GM19395 (cell line): ENCODE measurements around the gene DMD.
A peak's percentile ranks its signal among the peaks of the same experiment; 100 is the strongest.

Experiments
- ATAC-seq: cut with Tn5 transposase; IDR thresholded peaks from one replicate; pipeline ENCODE4 v1.9.1; 2021; ENCODE audit warnings: mild to moderate bottlenecking, moderate library complexity; ENCODE audit not compliant: unreplicated experiment

Gene DMD

GRCh38 chrX:32514986-32515385 is 696.4 kb downstream of the DMD start:
- peak; percentile 95 for ATAC-seq

DNA sequence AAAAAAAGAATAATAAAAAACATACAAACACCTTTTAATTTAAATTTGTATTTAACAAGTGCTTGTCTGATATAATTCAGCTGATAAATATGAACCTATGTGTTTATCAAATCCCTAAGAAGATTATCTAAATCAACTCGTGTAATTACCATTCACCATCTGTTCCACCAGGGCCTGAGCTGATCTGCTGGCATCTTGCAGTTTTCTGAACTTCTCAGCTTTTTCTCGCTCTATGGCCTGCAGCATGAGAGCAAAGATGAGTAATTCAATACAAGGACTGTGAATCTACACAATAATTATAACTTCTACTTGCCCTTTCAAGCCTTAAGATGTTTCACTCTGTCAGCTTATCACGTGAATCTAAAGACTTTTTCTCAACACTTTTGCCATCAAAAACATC is 709.7 kb downstream of the DMD start:
- no peak for ATAC-seq

GRCh38 chrX:32496671-32497070 is 714.7 kb downstream of the DMD start:
- no peak for ATAC-seq

DNA sequence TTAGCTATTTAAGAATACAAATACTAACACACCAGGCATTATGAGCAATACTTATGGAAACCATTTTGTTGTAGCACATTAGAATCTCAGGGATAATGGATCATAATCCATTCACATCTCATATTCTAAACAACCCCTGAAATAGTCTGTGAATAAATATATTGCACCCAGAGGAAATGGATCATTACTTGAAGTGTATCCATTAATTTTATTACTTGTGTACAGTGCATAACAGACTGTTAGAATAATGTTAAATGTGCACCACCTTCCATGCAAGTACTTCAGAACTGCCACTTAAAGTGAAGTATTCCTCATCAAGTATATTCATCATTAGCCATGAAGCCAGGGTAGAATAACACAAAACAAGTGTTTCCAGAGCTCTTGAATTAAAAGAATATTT is 715.5 kb downstream of the DMD start:
- ATAC-seq = no peak

DNA sequence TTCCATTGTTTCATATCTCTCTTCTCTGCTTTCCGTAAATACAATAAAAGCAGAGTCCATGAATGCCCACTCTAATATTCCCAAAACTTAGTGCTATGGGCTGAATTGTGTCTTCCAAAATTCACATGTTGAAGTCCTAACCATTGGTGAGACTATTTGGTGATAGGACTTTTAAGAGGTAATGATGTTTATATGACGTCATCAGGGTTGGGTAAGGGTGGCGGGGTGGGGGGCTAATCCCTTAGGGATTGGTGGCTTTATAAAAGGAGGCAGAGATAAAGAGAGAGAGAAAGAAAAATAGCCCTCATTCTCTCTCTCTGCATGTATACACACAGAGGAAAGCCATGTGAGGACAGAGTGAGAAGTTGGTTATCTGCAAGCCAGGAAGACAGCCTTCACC is 722.2 kb downstream of the DMD start:
- ATAC-seq = no peak

GRCh38 chrX:32483534-32484136 is 727.7 kb downstream of the DMD start:
- ATAC-seq = no peak

- ATAC-seq = no peak
These were observed 731.3 kb downstream of the DMD start for GRCh38 chrX:32480019-32480418.

- no peak for ATAC-seq
These were observed 739.0 kb downstream of the DMD start for GRCh38 chrX:32472364-32472763.

DNA sequence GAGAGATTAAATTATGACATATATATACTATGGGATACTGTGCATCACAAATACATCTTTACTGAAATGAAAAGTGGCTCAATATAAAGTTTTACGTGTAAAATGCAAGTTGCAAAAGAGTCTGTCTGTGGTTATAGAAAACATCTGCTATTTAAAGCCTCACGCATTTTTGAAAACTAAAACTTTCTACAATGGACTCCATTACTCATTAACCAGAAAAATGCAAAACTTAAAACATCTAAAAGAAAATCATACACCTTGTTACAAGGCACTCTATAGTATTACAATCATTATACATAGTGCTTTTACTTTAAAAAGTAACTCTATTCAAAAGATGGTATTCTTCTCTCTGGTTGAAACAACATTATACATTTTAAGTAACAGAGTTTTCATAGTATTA is 755.6 kb downstream of the DMD start:
- ATAC-seq = no peak

DNA sequence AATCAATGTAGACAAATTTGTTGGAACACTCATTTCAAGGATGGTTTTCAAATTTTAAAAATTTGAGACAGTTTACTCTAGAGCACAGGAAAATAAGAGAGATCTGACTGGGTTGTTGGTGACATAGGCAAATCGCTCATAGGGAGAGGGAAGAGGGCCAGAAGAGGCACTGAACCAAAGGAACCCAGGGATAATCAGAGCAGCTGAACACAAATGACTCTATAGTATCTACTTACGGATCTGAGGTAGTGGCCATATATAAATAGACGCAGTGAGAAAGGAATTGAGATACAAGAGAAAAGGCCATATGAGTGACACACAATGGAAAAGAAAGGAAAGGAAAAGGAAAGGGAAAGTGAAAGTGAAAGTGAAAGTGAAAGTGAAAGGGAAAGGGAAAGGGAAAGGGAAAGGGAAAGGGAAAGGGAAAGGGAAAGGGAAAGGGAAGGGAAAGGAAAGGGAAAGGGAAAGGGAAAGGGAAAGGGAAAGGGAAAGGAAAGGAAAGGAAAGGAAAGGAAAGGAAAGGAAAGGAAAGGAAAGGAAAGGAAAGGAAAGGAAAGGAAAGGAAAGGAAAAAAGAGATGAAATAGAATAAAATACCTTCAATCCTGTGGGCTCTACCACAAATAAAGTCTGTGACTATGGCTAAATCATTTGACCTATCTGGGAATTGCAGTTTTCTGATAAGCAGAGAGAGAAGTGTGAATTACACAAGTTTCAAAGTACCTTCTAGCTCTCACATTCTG is 759.2 kb downstream of the DMD start:
- no peak for ATAC-seq

DNA sequence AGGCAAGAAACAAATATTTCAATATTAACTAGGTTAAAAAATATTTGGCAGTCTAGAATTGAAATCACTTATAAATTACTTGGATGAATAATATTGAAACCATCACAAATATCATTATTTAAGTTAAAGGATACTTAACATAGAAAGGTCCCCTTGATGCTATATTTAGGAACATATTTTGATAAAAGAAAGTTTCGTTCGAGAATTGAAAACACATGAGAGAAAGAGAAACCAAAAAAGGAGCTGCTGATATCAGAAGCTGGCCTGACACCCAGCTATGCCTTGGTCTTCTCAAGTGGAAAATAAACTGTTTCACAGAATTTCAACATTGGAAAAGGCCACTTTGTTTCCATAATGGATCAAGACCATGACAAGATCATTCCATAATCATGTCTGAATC is 762.4 kb downstream of the DMD start:
- ATAC-seq = peak; percentile 71

- peak; percentile 99 for ATAC-seq
These were observed 763.0 kb downstream of the DMD start for GRCh38 chrX:32448320-32448719.

DNA sequence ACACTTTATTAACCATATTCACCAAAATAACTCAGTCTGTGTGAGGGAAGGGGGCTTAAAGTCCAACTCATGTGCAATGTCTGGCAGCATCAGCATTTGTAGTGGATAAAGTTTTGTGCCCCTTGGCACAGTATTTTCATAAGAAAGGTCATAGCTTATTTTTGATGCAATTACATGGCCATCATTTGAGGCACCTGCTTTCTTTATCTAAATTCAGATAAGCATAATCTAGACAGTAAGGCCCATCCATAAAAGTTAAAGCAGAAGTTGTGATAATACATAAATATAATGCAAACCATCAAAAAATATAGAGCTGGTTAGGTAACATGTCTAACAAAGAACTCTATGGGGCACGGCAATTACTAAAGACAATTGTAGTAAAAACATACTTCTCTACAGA is 763.7 kb downstream of the DMD start:
- no peak for ATAC-seq

- no peak for ATAC-seq
These were observed 767.5 kb downstream of the DMD start for GRCh38 chrX:32443841-32444240.

DNA sequence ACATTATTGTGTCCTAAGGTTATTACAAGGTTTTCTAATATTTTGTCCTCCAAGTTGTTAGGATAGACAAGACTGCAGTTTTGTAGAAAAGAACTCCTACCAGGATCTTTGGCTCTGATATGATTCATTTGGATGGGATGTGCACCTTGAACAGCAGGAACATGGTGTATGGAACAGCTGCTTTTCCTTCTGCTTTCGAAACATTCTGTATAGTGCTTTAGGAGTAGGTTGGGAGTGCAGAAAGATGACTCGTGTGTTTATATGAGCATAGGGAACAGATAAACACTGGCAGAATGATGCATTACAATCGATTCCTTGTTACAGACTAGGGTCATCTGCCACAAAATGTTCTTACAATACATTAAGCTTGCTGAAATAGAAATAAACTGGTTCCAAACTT is 790.1 kb downstream of the DMD start:
- no peak for ATAC-seq

- peak; percentile 91 for ATAC-seq
These were observed 803.0 kb downstream of the DMD start for GRCh38 chrX:32408389-32408788.

DNA sequence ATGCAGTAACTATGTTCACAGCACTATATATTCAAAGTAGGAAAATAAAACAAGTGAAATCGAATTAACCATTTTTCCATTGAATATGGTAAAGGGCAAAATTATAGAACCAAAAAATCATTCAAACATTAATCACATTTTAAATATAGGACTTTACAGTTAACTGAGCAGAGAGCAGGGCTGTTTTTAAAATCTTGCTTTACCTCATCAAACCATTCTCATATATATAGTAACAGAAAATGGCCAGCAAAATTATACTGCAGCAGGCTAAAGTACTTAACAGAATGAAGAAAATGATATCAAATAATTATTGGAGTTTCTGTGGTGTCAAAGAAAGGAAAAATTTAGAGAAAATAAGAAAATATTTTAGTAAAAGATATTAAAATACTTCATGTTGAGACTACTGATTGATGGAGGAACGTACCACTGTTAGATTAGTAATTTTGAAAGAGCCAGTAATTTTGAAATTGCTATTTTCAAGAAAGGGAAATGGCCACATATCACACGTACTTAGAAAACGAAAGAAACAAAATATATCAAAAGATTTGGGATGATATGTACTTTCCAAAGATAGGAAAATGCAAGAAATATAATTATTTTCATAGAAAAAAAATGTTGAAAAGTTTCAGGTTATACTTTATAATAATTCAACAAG is 813.7 kb downstream of the DMD start:
- peak; percentile 82 for ATAC-seq

DNA sequence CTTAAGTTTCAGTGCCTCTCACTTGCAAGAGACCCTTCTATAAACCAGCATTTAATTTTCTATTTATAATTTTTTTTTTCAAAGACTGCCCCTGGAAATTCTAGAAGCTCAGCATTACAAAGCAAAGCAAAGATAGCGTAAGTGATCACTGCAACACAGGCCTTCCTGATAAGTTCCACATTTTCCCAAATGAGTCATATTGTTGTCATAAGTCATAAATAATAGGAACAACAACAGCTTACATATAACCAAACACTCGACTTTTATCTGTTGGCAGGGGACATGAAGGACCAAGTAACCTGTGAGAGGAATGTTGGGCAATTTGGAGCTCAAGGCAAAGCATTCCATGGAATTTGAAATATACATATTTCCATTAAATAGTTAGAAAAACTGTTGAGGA is 815.5 kb downstream of the DMD start:
- ATAC-seq = no peak

- no peak for ATAC-seq
These were observed 818.7 kb downstream of the DMD start for GRCh38 chrX:32392655-32393054.

- ATAC-seq = no peak
These were observed 840.7 kb downstream of the DMD start for GRCh38 chrX:32370456-32371205.

DNA sequence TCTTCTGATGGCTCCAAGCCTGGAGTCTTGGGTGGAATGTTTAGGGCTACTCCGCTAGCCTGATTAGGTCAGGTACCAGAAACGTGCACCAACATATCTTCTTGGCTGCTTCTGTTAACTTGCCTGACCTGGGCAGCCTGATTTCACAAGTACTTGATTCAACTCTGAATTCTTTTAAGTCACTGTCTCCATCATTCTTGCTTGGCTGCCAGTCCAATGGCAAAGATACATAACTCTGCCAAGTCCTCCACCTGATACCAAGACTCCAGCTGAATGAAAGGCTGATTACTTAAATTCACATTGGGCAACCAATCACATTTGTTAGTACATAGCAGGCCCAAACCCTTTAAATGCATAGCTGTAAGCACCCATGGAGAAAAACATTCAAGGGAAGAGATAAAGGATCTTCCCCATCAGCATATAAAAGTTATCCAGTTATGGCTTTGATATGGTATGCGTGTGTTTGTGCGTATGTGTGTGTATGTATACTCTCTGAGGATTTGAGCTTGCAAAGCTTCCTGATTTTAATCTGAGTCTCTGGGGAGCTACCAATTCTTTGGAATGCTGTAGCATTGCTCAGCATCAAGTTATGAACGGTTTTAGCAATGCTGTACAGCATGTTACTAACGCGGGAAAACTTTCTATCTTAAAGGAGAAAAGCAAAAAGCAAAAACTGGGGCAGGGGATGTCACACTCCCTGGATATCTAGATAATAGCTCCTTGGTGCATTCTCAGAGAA is 917.2 kb downstream of the DMD start:
- no peak for ATAC-seq
